Upper lobe of left lung (tissue), 4 donors: Measurements from ENCODE around the gene FMNL2.

ENCODE experiments used
- POLR2A ChIP-seq, 4 donors: fragments of 450-650 bp; IDR thresholded peaks; one replicate each; pipeline ENCODE4 v1.5.1; 2016 to 2017; ENCODE audit warnings: antibody characterized with exemption in 4 of 4, mild to moderate bottlenecking in 2 of 4
- TF ChIP-seq, protein P1 (sequence below), 6 experiments: fragments of 450-650 bp in 4 of 6; fragments of 200-600 bp in 2 of 6; sonication (generic) in 2 of 6; IDR thresholded peaks; one replicate each; pipeline ENCODE4 v1.5.1; 2016 to 2019; ENCODE audit warnings: antibody characterized with exemption in 6 of 6

DNA sequence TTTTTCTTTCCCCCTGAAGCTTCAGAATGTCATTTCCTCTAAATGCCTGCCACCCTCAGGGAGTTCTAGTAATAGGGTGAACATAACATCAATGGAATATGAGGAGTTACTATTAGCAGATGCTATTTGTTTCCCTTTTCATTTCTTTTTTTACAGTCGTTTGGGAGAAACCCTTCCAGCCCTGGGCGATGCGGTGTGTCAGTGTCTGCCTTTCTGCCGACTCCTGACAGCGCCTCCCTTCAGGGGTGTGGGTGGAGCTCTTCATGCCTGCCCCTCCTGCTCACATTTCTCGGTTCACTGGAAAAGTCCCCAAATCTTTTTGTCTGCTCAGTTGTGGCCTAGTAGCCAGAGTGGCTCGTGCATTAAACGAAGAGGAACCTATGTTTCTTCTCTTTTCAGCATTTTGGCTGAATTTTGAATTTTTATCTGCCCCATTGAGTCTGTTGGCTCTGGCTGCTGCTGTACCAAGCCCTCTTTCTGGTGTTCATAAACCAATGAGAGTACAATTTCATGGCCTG lies 72.3 kb downstream of the FMNL2 start:
- TF ChIP-seq, protein P1, sequence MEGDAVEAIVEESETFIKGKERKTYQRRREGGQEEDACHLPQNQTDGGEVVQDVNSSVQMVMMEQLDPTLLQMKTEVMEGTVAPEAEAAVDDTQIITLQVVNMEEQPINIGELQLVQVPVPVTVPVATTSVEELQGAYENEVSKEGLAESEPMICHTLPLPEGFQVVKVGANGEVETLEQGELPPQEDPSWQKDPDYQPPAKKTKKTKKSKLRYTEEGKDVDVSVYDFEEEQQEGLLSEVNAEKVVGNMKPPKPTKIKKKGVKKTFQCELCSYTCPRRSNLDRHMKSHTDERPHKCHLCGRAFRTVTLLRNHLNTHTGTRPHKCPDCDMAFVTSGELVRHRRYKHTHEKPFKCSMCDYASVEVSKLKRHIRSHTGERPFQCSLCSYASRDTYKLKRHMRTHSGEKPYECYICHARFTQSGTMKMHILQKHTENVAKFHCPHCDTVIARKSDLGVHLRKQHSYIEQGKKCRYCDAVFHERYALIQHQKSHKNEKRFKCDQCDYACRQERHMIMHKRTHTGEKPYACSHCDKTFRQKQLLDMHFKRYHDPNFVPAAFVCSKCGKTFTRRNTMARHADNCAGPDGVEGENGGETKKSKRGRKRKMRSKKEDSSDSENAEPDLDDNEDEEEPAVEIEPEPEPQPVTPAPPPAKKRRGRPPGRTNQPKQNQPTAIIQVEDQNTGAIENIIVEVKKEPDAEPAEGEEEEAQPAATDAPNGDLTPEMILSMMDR (IDR thresholded peaks at IDR 0.05): no peak
- peak in 1 of 4 donors; percentile 47 for TF ChIP-seq POLR2A (IDR thresholded peaks at IDR 0.05)
